HG02798 (cell line): Measurements from ENCODE around the gene RUVBL1.
"Not testable (repeated sequence)": the region's sequence is repeated elsewhere in the genome, so short reads cannot be mapped to it uniquely, and the experiment has no call there.

Experiments
- ATAC-seq: cut with Tn5 transposase; IDR thresholded peaks from one replicate; pipeline ENCODE4 v1.9.1; 2021; ENCODE audit warnings: mild to moderate bottlenecking; ENCODE audit not compliant: unreplicated experiment, poor library complexity

The RUVBL1 gene

DNA sequence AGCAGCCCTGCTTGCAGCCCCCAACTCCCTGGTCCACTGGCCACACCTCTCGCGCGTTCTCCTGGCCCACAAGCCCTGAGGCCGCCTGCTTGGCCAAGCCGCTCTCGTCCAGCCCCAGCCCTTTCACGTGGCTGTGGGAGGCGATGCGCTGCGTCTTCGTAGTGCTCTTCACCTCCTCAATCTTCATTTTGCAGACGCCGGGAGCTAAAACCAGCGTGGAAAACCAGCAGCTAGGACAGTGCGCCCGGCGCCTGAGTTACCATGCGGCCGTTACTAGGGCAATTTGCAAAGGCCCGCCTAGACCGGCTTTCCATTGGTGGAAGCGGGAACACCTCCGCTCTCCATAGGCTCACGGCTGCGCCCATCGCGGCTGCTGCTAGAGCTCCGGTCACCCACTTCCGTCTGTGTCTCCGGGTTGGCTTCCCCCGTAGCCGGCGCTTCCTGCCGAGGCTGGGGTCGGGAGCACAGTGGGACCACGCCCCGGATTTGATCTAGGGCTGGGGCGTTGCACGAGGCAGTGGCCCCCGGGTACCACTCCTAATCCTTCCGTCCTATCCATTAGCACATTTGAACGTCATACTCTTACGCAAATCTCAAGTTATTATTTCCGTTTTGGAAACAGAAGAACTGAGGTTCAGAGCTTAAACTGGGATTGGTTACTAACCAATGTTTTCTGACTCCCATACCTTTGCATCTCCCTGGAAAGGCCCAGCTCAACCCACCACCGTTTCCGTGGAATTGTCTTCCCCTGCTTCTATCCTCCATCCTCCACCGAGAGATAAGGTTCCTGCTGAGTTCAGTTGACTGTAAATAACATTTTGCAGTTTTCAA is at the start of gene RUVBL1:
TSS of gene RUVBL1 (minus strand) at position 275 of the 831 bp plus-strand sequence. CDS start at position 187, 88 bp downstream.
- ATAC-seq, result peak; percentile 99

DNA sequence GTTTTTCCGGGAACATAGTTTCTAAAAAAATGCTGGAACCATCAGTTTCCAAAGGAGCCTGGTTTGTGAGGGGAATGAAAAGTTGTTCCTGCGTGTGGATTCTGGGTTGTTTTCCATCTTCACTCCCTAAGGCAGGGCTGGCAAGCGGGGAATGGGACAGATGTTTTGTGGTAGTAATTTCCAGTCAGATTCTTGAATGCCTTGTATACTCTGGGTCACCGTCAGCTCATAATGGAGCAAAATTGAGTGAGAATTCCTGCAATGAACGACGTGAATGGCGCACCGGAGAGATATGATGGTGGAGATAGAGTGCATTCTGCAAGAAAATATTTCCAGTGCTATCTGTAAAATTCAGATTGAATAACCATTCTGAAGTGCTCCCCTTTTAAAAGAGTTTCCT is 49.6 kb upstream of the RUVBL1 start:
- no peak for ATAC-seq

DNA sequence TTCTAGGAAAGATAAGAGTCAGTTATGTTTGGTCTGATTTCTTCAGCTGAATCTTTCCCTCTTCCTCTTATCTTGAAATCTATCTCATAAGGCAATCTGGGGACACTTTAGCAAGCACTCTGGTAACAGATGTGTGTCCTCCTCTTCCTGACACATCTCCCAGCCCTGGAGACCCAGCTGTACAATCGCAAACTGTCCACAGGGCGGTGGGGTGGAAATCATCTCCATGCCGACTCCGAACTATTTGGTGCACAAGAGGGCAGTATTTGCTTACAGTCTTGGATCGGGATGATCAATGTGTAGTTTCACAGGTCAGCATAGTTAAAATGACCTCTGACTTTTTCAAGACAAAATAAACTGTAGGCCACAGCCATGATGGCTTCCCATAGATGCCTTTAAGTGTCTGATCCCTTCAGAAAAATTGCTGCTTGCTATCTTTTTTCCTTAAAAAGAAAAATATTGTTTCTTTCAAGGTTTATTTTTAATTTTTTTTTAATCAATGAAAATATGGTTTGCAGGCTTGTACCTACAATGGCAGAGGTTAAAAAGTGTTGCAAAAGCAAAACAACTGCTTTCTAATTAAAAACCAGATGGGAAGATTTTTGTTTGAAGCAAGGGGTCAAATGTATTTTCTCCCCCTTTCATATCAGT is 47.4 kb upstream of the RUVBL1 start:
- ATAC-seq, result no peak

DNA sequence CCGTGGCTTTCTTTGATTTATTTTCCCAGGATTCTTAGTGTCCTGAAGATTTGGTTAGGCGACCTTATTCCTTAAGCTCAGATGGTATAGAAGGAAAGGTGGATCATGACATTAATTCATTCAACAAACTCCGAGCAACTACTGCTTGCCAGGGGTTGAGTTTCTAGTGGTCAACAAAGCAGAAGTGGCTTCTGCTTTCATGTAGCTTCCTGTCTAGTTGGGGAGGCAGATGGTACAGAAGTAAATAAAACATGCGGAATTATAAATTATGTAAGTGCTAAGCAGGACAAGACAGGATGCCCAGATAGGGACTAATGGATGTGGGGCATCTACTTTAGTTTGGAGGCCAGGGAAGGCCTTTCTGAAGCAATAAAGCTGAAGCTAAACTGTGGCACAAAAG is 45.2 kb upstream of the RUVBL1 start:
- no peak for ATAC-seq

DNA sequence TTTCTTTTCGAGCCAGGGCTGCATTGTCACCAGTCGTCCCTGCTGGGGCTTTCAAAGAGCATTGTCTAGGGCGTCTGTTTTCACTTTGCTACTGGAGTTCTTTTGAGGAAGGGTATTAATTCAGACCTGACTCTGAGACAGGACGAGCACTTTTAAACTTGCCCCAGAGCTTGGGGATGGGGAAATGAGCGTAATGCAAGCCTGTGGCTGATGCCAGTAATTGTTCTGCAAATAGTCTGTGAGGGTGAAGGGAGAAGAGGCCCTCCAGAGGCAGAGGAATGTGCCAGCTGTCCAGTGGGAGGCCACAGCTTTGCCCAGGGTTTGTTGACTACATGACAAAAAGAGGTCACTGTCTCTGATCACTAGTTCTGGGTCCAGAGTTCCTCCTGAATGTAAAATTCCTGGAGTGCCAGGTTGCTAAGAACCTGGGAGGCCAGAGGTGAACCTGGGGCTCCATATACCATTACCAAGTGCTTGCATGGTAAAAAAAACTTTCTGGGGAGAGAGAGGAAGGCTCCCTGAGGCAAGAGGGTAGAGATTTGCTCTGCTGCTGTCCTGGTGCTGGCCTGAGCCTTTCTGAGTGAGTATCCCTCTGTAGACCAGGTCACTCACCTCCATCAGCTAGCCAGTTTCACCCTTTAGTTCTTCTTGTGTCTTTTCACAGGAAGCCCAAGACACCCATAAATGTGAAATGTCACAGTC is 44.5 kb upstream of the RUVBL1 start:
- ATAC-seq, result no peak

DNA sequence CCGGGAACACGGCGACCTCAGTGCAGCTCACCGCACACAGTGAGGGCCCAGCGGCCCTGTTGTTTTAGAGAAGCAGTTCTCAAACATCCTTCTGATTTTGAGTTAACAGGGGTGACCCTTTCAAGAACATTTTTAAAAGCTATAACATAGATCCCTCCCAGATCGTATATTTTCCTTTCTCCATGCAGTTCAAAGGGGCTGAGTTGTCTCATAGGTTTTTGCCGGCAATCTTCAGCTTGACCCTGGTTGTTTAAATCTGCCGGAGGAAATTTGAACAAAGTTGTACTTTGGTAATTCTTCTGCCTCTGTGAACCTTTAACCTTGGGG is 44.0 kb upstream of the RUVBL1 start:
- ATAC-seq, result no peak

DNA sequence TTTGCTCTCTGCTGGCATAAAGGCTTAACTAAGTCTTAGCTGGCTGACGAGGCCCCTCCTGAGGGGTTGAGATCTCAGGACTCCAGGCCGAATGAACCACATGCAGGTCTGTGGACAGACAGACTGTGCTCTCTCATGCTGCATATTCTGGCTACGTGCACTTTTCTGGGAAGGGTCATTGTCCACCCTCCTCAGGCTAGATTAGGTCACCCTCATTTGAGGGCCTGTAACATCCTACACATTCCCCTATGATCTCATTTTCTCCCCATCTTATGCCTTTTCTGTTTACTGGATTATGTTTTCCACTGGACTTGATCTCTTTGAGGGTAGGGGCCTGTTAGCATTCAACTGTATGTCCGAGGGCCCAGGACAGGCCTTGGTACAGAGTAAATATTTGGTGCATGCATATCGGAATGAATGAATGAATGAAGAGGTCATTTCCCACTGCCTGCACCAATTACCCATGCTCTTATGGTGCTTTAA is 43.4 kb upstream of the RUVBL1 start:
- no peak for ATAC-seq

DNA sequence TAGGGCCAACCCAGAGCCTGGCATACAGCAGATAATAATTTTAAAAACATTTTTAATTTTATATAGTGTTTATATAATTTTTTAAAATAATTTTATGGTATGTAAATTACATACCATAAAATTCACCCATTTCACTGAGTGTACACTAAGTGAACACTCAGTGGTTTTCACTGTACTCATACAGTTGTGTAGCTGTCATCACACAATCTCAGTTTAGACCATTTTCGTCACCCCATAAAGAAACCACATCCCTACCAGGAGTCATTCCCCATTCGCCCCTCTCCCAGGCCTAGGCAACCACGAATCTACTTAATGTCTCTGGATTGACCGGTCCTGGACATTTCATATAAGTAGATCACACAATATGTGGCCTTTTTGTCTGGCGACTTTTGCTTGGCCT is 39.8 kb upstream of the RUVBL1 start:
- ATAC-seq, result no peak

DNA sequence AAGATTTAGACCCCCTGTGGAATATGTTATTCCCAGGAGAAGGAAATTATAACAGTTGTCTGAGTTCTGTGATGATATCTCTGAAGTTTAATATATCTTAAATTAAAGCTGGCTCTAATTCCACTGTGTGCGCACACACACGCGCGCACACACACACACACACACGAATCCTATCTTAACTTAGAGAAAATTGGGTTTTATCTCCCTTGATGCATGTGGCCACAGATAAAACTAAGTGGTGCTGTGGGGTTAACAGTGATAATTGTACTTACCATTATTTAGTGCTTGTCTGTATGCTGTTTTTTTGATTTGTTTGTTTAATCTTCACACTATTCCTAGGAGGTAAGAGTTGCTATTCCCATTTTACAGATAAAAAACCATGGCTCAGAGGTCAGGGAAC is 37.0 kb upstream of the RUVBL1 start:
- ATAC-seq, result no peak

DNA sequence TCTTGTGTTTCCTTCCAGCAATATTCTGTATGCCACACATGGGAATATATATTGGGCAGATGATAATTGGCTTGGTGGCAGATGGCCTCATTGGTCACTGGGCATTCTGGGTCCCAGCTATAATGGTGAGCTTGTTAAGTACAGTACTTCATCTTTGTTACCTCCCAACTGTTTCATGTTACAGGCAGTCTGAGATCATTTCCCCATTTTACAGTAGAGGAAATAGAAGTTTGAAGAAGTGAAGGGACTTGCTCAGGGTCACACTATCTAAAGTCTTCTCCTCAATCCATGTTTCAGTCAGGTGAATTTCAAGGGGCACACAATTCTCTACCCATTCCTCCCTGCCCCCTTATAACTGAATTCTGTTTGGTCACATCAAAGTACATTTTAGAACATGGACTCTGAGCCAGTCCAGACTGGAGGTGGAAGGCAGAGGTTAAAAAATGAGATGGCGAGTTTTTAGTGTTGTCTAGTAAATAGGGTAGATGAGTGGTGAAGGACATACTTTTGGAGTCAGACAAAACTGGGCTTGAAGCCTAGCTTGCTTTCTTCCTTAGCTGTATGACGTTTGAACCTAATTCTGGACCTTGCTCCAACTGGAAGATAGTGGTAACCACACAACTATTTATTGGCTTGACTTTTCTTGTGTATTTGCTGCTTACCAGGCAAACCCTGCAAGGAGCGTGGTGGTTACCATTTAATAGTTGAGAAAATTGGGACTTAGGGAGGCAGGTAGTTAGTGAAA is 32.2 kb upstream of the RUVBL1 start:
- no peak for ATAC-seq

DNA sequence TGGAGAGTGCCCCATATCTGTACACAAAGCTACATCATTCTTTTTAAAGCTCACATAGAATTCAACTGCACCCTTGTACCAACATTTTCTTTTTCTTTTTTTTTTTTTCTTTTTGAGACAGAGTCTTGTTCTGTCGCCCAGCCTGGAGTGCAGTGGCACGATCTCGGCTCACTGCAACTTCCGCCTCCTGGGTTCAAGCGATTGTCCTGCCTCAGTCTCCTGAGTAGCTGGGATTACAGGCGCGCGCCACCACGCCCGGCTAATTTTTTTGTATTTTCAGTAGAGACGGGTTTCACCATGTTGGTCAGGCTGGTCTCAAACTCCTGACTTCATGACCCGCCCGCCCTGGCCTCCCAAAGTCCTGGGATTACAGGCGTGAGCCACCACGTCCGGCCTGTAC is 30.7 kb upstream of the RUVBL1 start:
- not testable (repeated sequence) for ATAC-seq

DNA sequence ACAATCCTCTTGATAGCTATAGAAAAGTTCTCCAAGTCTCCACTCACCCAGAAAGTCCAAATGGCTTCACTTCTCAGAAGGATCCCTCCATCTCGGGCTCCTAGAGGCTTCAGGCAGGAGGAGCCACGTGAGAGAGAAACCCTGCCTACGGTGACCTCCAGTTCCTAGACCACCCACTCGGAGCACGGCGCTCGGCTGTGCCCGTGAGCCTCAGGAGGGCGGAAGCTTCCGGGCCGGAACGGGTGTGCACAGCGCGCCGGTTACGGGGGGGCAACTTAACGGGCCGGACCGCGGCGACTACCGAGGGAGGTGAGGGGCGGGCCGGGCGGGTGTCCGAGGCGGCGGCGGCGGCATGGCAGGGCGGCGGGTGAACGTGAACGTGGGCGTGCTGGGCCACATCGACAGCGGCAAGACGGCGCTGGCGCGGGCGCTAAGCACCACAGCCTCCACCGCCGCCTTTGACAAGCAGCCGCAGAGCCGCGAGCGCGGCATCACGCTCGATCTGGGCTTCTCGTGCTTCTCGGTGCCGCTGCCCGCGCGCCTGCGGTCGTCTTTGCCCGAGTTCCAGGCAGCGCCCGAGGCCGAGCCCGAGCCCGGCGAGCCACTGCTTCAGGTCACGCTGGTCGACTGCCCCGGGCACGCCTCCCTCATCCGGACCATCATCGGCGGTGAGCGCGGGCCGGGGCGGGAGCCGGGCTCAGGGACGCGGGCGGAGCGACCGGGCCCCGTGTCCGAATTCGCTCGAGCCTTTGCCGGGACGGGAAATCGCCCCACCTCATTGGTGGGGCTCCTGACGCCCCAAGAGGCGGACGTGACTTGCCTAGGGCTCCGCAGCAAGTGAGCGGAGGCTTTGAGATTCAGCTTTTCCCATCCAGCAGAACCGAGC is 29.8 kb upstream of the RUVBL1 start, which contains the start of gene EEFSEC:
TSS of gene EEFSEC (plus strand) at position 326 of the 886 bp plus-strand sequence. CDS start at position 353, 27 bp downstream.
- ATAC-seq, result peak; percentile 93

DNA sequence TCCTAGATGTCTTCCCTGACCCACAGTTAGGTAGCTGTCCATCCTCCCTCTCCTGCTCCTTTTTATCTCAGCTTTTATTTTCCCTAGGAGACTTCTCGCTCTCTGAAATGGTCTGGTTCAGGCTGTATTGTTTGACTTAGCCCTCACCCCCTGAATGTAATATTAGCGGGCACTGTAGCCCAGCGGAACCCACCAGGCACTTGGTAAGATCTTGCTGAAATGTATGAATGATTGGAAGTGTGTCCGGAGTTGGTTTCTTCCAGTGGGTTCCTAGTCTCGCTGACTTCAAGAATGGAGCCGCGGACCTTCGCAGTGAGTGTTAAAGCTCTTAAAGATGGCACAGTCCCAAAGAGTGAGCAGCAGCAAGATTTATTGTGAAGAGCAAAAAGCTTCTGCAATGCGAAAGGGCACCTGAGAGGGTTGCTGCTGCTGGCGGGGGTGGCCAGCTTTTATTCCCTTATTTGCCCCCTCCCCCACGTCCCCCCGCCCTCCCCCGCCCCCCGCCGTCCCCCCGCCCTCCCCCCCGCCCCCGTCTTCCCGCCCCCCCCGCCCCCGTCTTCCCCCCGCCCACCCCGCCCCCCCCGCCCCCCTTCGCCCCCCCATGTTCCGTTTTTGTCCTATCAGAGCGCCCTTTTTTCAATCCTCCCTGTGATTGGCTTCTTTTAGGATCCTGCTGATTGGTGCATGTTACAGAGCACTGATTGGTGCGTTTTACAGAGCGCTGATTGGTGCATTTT is 29.0 kb upstream of the RUVBL1 start:
- ATAC-seq, result no peak

DNA sequence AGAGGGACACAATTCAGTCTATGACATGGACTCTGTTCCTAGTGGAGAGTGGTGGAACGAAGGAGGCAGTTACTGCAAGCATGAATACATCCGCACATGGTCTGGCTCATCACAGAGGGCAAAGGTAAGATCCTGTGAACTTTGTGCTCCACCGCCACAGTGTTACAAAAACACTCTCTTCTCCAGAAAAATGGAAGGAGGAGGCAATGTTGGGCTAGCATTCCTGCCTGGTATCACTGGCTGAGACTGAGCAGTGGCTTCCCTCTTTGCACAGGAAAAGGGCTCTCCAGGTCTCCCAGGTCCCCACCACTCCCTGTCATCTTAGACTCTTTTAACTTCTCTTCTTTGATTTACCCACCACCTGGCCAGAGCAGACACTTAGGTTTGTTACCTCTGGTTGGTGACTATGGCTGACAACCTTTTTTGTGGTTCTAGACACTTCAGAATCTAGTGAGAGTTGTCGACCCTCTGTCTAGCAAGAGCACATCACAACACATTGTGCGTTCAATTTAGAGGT is 28.2 kb upstream of the RUVBL1 start:
- no peak for ATAC-seq

DNA sequence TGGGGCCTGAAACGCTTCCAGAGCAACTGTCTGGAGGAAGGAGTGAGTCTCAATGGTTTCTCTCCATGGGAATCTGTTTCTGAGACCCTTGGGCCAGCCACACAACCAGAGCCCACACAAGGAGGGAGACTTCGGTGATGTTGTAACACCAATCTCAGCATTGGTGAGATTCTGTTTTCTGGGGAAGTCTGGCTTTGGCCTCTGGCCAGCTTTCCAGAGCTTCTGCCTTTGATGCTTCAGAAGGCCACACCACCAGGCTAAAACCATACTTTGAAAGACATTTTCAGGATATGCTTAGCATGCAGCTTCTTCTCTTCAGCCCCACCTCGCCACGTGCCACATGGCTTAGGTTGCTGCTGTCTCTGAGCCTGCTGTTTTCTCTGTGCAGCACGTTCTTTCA is 26.0 kb upstream of the RUVBL1 start:
- ATAC-seq, result no peak

DNA sequence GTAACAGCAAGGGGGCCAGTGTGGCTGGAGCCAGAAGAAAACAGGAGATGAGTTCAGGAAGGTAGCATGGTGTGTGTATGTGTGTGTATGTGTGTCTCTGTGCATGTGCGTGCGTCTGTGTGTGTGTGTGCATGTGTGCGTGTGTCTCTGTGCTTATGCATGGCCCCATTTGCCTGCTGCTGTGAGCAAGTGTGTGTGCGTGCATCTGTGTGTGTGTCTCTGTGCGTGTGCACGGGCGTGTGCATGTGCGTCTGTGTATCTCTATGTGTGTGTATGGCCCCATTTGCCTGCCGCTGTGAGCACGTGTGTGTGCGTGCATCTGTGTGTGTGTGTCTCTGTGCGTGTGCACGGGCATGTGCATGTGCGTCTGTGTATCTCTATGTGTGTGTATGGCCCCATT is 22.6 kb upstream of the RUVBL1 start:
- no peak for ATAC-seq

DNA sequence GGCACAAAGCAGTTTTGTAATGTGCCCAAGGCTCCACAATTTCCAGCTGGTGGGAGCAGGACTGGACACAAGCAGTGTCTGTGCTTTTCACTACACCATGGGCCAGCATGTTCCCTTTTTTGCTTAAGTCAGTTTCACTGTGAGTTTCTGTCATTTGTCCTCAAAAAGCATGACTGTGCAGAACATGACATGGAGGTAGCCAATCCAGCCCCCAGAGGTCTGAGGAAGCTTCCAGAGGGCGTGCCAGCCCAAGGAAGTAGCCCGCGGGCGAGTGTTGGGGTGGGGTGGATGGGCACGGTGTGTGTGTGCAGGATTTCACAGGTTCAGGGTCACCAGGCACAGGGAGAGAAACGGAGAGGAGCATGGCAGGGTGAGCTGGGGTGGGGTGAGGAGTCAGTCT is 21.7 kb upstream of the RUVBL1 start:
- no peak for ATAC-seq

DNA sequence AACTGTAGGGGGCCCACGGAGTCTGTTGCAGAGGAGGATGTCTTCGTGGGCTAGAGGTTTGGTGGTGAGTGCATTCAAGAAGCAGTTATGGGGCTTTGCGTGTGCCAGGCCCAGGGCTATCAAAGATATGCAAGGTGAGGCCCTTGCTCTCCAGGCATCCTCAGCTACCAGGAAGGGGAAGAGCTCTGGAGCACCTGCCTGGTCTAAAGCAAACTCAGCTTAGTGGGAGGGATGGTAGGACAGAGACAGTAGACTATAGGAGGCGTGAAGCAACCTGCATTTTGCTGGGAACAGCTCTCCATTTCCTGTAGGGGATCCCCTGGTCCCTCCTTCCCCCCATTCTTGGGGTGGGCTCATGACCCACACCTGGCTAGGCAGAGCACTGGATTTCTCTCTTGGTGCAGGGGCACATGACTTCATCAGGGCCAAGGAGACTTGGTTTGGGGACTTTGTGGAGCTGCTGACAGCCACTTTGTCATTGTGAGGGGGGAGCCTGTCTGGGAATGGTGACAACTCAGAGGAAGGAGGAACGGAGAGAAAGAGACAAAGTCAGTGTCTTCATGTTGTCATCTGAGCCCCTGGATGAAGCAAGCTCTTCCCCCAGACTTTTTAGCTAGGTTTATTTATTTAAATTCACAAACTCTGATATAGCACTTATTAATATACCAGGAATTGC is 21.0 kb upstream of the RUVBL1 start:
- no peak for ATAC-seq
